Measurements from ENCODE around the gene MYO5B. TPM values are rescaled to one million over a fixed set of nuclear protein-coding genes. Genes with fewer than 3 reads are reported as not detected.
A peak's percentile ranks its signal among the peaks of the same experiment; 100 is the strongest.
"Not testable (repeated sequence)": the region's sequence is repeated elsewhere in the genome, so short reads cannot be mapped to it uniquely, and the experiment has no call there.

MYO5B gene
- total RNA-seq, 1 donor from 2014 or later: 1.8 TPM

DNA sequence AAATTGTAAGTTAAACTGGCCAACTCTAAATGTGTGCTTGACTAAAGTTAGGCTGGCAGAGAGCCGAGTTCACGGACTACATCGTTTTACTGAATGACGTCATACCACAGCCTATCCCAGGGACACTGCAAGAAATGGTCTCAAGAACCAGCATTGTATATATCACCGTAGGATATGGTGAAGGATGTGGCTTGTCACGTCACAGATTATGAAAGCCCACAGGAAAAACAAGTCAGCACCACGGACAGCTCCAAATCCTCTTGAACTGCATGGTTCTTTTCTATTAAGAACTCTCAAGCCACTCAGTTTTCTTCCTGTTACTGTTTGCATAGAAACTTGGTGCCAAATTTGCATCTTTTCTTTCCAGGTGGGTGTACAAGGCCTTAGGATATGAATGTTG lies 296.5 kb downstream of the MYO5B start:
- peak; percentile 62 for DNase-seq (ENCODE audit: extremely low read depth, low read depth, low spot score)

DNA sequence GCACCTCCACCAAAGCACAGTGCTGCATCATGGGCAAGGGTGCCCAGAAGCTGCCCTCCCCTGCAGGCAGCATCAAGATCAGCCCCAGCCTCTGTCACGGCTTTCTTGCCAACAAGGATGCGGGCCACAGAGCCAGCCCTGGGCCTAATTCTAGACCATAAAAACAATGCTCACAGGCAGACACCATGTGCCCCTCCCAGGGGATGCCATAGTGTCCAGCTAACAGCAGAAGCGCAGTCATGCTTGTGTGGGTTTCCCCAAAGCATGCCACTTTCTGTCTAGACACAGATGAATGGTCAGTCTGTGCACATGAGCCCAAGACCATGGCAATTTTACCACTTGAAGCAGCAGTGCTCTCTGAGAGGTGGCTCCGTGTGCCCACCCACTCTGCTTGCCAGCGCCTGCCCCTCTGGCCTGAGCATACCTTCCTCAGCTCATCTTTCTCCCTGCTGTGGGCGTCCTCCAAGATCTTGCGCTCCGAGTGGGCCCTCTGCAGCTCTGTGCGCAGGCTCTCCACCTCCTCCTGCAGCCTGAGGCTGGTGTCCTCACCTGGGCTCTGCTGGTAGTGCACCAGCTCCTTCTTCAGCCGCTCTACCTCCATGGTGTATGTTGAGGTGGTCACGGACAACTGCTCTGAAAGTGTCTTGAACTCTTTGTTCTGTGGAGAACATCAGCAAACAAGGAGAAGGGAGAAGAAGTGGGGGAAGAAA lies 300.3 kb downstream of the MYO5B start:
- no peak for DNase-seq (ENCODE audit: extremely low read depth, low read depth, low spot score)

DNA sequence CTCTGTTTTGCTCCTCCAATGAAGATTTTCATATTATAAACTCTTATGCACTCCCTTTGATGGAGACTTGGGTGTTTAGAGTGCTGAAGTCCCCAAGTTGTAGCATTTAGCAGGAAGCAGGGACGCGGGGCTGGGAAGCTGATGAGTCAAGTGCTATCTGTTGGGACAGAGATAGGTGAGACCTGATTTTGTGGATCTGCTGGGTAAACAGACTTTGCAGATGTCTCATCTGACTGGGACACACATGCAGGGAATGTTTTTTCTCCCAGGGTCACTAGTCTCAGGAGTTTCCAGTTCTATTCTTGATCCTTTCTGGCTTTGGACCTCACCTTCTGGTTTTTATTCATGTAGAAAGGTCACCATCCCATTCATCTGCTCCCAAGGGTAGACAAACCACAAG lies 301.9 kb downstream of the MYO5B start:
- DNase-seq (ENCODE audit: extremely low read depth, low read depth, low spot score): no peak

DNA sequence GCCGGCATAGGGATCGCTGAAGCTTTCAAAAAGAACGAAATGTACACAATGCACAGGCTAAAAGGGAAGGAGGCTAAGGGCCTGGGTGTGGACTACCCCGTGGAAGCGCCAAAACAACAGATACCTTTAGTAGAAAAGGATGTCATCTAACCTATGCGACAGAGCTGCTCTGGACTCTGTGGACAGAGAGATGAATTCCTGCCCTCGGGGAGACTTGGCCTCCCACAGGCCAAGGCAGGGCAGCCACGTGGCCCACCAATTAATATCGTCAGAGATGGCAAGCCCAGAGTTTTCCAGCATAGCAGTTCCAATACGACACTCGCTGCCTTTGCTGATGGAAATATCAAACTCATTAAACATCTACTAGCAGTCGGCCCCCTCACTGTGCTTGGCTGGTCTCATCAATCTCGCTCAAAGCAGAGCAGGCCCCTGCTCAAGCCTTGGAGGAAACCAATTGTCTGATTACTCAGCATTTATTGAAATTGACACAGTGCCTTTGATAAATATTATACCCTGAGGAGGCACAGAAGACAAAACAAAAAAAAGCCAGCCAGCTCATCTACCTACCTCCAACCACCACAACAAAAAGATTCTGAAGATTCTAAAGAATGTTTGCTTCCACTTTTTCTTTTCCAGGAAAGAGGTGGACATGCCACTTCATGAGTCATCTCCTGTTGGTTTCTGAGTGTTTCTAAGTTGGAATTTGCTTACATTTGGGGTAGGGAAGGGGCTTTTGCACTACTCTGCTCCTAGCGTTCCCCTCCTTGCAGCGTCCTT lies 302.6 kb downstream of the MYO5B start:
- DNase-seq (ENCODE audit: extremely low read depth, low read depth, low spot score): peak; percentile 20

DNA sequence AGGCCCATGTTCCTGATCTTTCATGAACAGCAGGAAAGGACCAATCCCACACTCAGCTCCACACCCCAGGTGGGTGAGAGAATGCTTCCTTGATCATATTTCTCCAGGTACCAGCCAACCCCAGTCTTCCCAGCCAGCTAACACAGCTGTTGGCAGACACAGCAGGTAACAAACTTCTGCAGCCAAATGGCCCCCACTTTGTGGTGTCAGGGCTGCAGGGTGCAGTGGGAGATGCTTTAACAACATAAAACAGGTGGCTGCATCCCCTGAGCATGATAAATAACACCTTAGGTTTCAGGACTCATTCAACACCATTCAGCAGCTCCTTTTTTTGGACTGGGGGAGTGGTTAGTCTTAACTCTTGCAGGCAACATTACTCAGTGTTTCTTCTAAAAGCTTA lies 304.9 kb downstream of the MYO5B start:
- DNase-seq (ENCODE audit: extremely low read depth, low read depth, low spot score): no peak

DNA sequence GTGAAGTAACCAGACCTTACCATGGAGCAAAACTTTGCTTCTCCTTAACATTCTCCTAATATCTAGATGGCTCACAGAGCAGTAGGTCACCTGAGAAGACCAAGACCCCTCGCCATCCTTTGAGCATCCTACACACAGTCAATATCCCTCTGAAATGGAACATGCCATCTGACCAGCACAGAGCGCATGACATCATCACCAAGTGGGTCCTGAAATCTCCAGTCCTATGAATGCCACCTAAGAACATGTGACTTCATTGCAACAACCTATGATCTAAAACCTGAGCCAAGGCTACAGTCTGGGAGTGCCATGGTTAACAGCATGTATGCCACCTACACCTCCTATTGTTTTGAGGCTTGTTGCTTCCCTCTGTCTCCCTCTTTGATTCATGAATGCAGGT lies 305.4 kb downstream of the MYO5B start:
- DNase-seq (ENCODE audit: extremely low read depth, low read depth, low spot score): not testable (repeated sequence)

DNA sequence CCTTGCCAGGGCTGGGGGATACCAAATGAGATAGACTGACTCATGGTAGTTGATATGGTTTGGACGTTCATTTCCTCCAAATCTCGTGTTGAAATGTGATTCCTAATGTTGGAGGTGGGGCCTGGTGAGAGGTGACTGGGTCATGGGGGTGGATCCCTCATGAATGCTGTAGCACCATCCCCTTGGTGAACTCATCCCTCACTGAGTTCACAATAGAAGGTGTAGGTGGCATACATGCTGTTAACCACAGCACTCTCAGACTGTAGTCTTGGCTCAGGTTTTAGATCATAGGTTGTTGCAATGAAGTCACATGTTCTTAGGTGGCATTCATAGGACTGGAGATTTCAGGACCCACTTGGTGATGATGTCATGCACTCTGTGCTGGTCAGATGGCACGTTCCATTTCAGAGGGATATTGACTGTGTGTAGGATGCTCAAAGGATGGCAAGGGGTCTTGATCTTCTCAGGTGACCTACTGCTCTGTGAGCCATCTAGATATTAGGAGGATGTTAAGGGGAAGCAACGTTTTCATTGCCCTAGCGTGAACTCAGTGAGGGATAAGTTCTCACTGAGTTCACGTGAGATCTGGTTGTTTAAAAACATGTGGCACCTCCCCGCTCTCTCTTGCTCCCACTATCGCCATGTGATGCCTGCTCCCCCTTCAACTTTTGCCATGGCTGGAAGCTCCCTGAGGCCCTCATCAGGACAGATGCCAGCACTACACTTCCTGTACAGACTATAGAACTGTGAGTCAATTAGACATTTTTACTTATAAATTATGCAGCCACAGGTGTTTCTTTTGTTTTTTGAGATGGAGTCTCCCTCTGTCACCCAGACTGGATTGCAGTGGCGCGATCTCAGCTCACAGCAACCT lies 307.8 kb downstream of the MYO5B start:
- DNase-seq (ENCODE audit: extremely low read depth, low read depth, low spot score): no peak

DNA sequence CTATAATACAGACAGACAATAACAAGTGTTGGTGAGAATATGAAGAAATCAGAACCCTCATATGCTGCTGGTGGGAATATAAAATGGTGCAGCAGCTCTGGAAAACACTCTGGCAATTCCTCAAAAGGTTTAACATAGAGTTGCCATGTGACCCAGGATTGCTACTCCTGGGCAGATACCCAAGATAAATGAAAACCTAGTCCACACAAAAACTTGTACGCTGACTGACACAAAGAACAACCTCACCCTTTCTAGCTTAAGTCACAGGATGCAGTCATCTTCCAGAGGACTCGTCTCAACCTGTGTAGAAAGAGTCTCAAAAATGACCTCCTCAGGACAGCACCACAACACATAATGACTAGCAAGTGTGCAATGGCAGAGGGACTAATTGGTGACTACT lies 310.0 kb downstream of the MYO5B start:
- no peak for DNase-seq (ENCODE audit: extremely low read depth, low read depth, low spot score)

DNA sequence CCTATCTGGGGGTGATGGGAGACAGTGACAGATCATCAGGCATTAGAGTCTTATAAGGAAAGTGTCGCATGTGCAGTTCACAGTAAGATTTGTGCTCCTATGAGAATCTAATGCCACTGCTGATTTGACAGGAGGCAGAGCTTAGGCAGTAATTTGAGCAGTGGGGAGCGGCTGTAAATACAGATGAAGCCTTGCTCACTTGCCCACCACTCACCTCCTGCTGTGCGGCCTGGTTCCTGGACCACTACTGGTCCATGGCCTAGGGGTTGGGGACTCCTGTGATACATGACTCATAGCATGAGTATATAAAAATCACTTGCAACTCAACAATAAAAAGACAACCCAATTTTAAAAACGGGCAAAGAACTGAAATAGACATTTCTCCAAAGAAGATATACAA lies 310.5 kb downstream of the MYO5B start:
- no peak for DNase-seq (ENCODE audit: extremely low read depth, low read depth, low spot score)

DNA sequence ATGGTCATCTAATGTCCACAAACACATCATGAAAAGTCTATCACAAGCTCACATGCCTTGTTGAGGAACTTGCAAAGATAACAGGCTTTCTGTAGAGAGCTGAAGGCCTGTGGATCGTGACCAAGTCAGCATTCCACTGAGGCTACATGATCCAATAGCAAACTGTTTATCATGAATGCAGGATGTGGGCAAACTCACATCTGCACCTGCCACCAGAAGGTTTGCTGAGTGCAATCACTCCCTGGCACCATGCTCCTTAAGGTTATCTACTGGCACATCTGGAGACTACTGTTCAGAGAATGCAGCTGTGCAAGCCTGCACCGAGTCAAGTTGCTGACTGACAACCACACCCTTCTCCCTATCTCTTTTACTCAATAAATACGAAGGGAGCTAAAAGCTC lies 314.3 kb downstream of the MYO5B start:
- no peak for DNase-seq (ENCODE audit: extremely low read depth, low read depth, low spot score)

DNA sequence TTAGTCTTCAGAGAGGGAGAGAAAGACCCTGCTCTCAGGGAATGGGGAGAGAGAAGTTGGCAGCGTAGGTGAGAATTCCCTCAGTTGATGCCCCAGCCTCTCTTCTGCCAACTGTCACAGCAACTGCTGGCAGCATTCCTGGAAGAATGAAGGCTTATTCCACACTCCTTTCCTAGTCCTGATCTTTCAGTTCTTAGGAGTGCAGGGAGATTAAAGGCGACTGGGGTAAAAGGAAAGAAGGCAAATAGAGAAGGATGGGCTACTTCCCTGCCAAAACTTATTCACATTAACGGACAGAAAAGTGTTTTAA lies 315.7 kb downstream of the MYO5B start:
- no peak for DNase-seq (ENCODE audit: extremely low read depth, low read depth, low spot score)

DNA sequence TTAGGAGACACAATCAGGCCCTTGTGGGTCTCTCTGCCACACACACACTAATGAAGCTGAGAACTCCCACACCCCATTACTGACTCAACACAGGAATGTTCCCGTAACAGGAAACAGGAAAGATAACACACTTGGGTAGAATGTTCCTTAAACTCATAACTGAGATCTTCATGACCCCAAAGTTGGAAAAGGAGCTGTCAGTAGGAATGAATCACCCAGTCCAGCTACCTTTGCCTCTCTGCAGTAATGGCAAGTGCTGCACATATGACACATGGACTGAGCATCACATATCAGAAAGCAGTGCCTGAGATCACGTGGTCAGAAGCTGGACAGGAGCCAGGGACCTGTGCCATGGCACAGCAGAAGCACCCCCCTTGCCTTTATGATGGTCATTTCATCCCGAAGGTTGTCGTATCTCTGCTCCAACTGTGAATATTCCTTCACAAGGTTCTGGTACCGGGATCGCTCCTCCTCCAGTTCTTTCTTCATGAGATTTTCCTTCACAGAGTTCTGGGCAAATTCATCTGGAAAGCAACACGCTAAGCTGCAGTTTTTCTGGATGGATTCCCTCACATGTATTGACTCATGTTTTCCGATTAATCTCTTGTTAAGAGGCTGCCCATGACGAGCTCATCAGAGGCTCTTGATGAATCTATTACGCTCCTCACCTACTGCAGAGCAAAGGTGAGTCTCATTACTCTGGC lies 316.2 kb downstream of the MYO5B start:
- no peak for DNase-seq (ENCODE audit: extremely low read depth, low read depth, low spot score)

DNA sequence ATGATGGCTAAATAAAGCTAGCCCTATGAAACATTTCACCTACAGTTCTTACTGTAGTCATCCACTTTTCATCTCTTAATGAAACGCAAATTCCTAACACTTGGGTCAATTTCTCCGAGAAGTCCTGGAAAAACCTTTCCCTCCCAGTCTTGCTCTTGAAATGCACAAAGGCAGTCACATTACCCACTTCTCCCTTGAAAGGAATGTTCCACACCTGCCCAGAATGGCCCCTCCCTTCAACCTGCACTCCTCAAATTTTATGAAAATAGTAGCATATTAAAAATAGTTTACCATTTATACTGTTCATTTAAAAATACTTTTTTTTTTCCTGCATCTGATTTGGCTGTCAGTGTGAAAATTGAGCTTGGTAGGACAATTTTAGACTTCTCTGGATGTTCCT lies 316.9 kb downstream of the MYO5B start:
- DNase-seq (ENCODE audit: extremely low read depth, low read depth, low spot score): no peak

DNA sequence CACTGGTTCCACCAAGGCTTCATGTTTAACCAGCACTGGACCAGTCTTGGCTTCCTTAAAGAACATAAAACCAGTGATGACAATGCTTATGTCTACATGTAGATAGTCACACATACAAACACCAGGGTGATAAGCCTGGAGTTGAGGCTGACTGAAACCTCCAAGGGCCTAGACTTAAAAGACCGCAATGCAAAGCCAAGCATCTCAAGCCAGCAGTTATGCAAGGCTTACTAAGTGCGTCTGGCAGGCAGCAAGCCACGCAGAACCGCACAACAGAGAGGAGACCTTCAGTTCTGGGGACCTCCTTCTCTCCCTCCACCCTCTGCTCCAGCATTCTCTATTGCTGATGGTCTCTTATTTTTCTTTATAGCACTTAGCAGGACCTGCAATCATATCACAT lies 318.4 kb downstream of the MYO5B start:
- no peak for DNase-seq (ENCODE audit: extremely low read depth, low read depth, low spot score)

DNA sequence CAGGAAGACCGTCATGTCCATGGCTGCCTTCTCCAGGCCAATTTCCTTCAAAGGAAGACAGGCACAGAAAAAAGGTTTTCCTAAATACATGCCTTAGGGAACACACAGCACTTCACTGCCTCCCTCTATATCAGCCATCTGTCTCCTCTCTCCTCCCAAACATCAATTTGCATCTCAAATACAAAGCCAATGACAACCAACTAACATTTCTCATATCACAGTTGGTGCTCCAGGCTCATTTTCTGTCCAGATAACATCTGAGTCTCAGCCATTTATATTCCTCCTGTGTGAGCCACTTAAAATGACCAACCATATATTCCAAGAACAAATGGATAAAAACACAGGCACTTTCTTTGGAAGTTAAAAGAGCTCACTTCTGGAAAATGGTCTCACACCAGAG lies 319.2 kb downstream of the MYO5B start:
- no peak for DNase-seq (ENCODE audit: extremely low read depth, low read depth, low spot score)

DNA sequence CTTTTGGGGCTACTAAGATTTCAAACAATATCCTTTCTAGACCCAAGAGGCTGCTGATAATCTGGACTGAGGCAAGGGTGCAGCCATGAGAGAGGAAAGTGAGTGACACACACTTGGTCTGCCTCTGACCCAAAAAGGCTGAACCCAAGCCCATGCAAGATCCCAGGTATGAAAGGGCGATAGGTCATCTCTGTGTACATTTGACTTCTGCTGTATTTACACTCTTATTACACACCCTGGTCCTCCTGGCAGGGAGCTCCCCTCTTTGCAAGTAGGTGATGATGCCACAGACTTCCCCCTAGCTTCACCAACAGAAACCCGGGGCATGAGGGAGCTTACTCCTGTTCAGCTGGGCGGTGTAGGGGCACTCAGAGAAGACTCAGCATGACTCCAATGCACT lies 319.8 kb downstream of the MYO5B start:
- no peak for DNase-seq (ENCODE audit: extremely low read depth, low read depth, low spot score)

DNA sequence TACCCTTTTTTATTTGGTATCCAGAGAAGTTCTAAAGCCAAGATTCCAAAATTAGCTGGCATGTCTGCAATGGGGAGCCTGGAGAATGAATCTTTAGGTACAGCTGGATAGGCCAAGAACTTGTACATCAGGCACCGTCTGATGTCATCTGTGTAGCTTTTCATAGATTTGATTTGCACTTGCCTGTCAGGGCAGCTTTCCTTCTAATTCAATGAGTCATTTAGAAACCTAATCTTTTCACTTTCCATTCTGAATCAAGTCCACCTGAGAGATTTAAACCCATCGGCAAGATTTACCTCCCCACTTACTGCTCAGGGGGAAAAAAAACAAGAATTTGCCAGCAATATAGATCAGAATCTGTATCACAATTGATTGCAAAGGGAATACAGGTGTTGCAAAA lies 320.7 kb downstream of the MYO5B start:
- DNase-seq (ENCODE audit: extremely low read depth, low read depth, low spot score): no peak

DNA sequence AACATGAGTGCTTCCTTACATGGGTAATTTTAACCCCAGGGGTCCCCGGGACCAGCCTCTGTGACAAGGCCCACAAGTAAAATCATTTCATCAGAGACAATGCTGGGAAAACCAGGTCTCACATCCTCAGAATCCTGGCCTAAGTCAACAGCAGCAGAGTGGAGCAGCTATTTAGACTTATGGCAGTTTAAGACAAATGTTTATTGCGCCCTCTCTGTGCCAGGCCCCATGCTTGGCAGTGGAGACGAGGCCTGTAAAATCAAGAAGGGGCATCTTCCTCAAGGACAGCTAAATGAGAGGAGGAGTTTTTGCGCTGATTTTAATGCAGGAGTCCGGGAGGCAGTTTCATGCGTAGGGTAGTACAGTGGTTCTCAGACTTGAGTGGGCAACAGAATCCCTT lies 325.6 kb downstream of the MYO5B start:
- no peak for DNase-seq (ENCODE audit: extremely low read depth, low read depth, low spot score)

DNA sequence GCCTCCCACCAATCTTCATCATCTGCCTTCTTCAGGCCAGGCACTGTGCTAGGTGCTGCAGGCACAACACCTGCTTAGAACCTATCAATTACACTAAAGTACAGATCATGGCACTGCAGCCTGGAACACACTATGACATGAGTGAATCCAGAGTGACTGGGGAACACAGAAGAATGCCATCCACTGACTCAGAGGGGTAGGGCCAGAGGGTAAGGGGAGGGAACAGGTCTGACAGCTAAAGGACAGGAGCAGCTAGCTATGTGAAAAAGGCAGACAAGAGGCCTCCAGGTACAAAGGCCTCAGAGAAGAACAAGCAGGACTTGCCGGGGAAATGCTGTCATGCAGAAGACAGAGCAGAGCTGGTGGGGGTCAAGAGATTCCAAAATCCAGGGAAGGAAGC lies 328.3 kb downstream of the MYO5B start:
- no peak for DNase-seq (ENCODE audit: extremely low read depth, low read depth, low spot score)

DNA sequence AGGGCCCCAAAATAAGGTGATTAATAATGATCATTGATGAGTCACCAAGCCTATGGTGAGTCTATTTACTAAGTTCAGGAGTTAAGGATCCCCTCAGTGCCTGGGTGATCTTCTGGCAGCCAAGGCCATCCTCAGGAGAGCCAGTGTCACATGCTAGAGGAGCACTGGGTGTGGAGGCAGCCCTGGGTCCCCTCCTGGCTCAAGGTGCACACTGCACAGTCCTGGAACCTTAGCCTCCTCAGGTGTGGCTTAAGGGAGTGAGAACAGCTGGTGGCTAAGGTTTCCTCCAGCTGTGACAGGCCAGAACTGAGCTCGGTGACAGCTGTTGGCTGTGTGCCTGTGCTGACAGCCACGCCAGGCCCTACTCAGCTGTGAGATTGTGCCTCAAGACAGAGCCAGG lies 329.5 kb downstream of the MYO5B start:
- no peak for DNase-seq (ENCODE audit: extremely low read depth, low read depth, low spot score)
